Immature natural killer cell (primary cell): ENCODE results near the gene EAF1. TPM values are rescaled to one million over a fixed set of nuclear protein-coding genes. Genes with fewer than 3 reads are reported as not detected.
"Not testable (repeated sequence)": the region's sequence is repeated elsewhere in the genome, so short reads cannot be mapped to it uniquely, and the experiment has no call there.

Experiments used
- DNase-seq, 3 donors: peaks; one replicate each; pipeline ENCODE4 v3.0.0; 2022; ENCODE audit warnings: mixed read lengths in 1 of 3
- H3K27ac Mint-ChIP-seq, 6 donors: one replicate each; pipeline ENCODE4 v1.8.0; 2020; ENCODE audit warnings: mixed read lengths in 6 of 6, mild to moderate bottlenecking in 5 of 6, inconsistent platforms in 4 of 6, moderate library complexity in 3 of 6
- H3K27me3 Mint-ChIP-seq, 3 donors: one replicate each; pipeline ENCODE4 v1.8.0; 2020 to 2021; ENCODE audit warnings: low read depth in 3 of 3, mild to moderate bottlenecking in 3 of 3, mixed read lengths in 3 of 3, moderate library complexity in 3 of 3, inconsistent platforms in 1 of 3
- H3K36me3 Mint-ChIP-seq, 3 donors: one replicate each; pipeline ENCODE4 v1.8.0; 2020; ENCODE audit warnings: mixed read lengths in 3 of 3, inconsistent platforms in 2 of 3, mild to moderate bottlenecking in 2 of 3
- H3K4me1 Mint-ChIP-seq, 2 donors: one replicate each; pipeline ENCODE4 v1.8.0; 2020; ENCODE audit warnings: inconsistent platforms in 2 of 2, mild to moderate bottlenecking in 2 of 2, mixed read lengths in 2 of 2, moderate library complexity in 1 of 2
- H3K4me3 Mint-ChIP-seq, 5 donors: one replicate each; pipeline ENCODE4 v1.8.0; 2020; ENCODE audit warnings: mild to moderate bottlenecking in 5 of 5, mixed read lengths in 5 of 5, inconsistent platforms in 3 of 5, moderate library complexity in 3 of 5
- H3K9me3 Mint-ChIP-seq, 6 donors: one replicate each; pipeline ENCODE4 v1.8.0; 2020; ENCODE audit warnings: mild to moderate bottlenecking in 6 of 6, mixed read lengths in 6 of 6, inconsistent platforms in 4 of 6, moderate library complexity in 3 of 6
- polyA plus RNA-seq, 3 donors: library from polyadenylated mRNA; unstranded; fragments of 300-500 nt; fragmentation: Illumina TruSeq; gene quantifications; one replicate each; pipeline ENCODE4 v1.2.3, GENCODE V29; 2021

EAF1 gene
- polyA plus RNA-seq = 10 to 100 TPM; 14.4 to 24.0 (median 14.6) TPM

GRCh38 chr3:15427182-15427880 lies at the start of gene EAF1, which contains the start of gene METTL6:
Gene EAF1, plus strand, starts transcription at chr3:15427598. Its CDS starts 182 bp downstream, at chr3:15427780.
Gene METTL6, minus strand, starts transcription at chr3:15427544. Its CDS starts 1,033 bp downstream, at chr3:15426511.
- no peaks in the 10 kb centered on the region for H3K9me3 Mint-ChIP-seq
- DNase-seq = peak; percentile 81 to 84 (median 83)
- peak within 1 kb of the TSS; percentile 96 to 99 (median 98) for H3K4me3 Mint-ChIP-seq
- H3K4me1 Mint-ChIP-seq = peaks cover 60 to 78% of the 10 kb centered on the region in 2 donors
- peaks cover 0 to 15% (median 13%) of the 10 kb centered on the region in 3 donors for H3K36me3 Mint-ChIP-seq
- H3K27ac Mint-ChIP-seq = peak within 1 kb of the TSS; percentile 89 to 98 (median 96)
- H3K27me3 Mint-ChIP-seq = peaks cover 2 to 12% (median 6%) of the 10 kb centered on the region in 3 donors

- peak; percentile 93 to 95 (median 95) for DNase-seq
- no peaks in the 10 kb centered on the region for H3K9me3 Mint-ChIP-seq
- peaks cover 0 to 3% (median 1%) of the 10 kb centered on the region in 3 donors for H3K27me3 Mint-ChIP-seq
- peak overlapping the region; percentile 89 to 96 (median 95) for H3K27ac Mint-ChIP-seq
- H3K4me3 Mint-ChIP-seq = peak overlapping the region in 3 of 5 donors; percentile 2 to 31 (median 10)
- H3K4me1 Mint-ChIP-seq = peaks cover 8 to 10% of the 10 kb centered on the region in 2 donors
- H3K36me3 Mint-ChIP-seq = no peaks in the 10 kb centered on the region
Measured at GRCh38 chr3:15377961-15378791, 49.2 kb upstream of the EAF1 start.

- no peak for DNase-seq
Measured at GRCh38 chr3:15380980-15381890, 46.2 kb upstream of the EAF1 start.

GRCh38 chr3:15382405-15382923 lies 44.9 kb upstream of the EAF1 start:
- peaks cover 0 to 1% (median 0%) of the 10 kb centered on the region in 6 donors for H3K9me3 Mint-ChIP-seq
- H3K36me3 Mint-ChIP-seq = peaks cover 0 to 2% (median 0%) of the 10 kb centered on the region in 3 donors
- H3K4me3 Mint-ChIP-seq = no peak overlapping the region
- DNase-seq = no peak
- H3K27ac Mint-ChIP-seq = no peak overlapping the region
- H3K4me1 Mint-ChIP-seq = peaks cover 8 to 10% of the 10 kb centered on the region in 2 donors
- peaks cover 0 to 1% (median 1%) of the 10 kb centered on the region in 3 donors for H3K27me3 Mint-ChIP-seq

More at GRCh38 chr3:15380980-15381890, 46.2 kb upstream of the EAF1 start:
- Mint-ChIP-seq H3K4me1 (peaks cover 8 to 10% of the 10 kb centered on the region in 2 donors), H3K27ac (no peak overlapping the region), H3K36me3 (no peaks in the 10 kb centered on the region), H3K27me3 (peaks cover 0 to 1% (median 1%) of the 10 kb centered on the region in 3 donors), H3K4me3 (no peak overlapping the region), H3K9me3 (peaks cover 0 to 1% (median 0%) of the 10 kb centered on the region in 6 donors)

GRCh38 chr3:15384510-15385237 lies 42.7 kb upstream of the EAF1 start:
- Mint-ChIP-seq H3K27ac (no peak overlapping the region), H3K27me3 (no peaks in the 10 kb centered on the region), H3K36me3 (peaks cover 0 to 5% (median 0%) of the 10 kb centered on the region in 3 donors), H3K4me1 (no peaks in the 10 kb centered on the region), H3K9me3 (peaks cover 0 to 1% (median 0%) of the 10 kb centered on the region in 6 donors), H3K4me3 (no peak overlapping the region)
- DNase-seq = no peak

- not testable (repeated sequence) for H3K36me3 Mint-ChIP-seq, H3K9me3 Mint-ChIP-seq, DNase-seq, H3K27me3 Mint-ChIP-seq, H3K4me1 Mint-ChIP-seq, H3K4me3 Mint-ChIP-seq, H3K27ac Mint-ChIP-seq
Measured at GRCh38 chr3:15385238-15385695, 42.1 kb upstream of the EAF1 start.

- no peak for DNase-seq
- H3K36me3 Mint-ChIP-seq = peaks cover 0 to 5% (median under 1%) of the 10 kb centered on the region in 3 donors
- peaks cover 0 to 1% (median 0%) of the 10 kb centered on the region in 6 donors for H3K9me3 Mint-ChIP-seq
- no peaks in the 10 kb centered on the region for H3K4me1 Mint-ChIP-seq
- no peak overlapping the region for H3K27ac Mint-ChIP-seq
- H3K27me3 Mint-ChIP-seq = no peaks in the 10 kb centered on the region
- no peak overlapping the region for H3K4me3 Mint-ChIP-seq
Measured at GRCh38 chr3:15385901-15386653, 41.3 kb upstream of the EAF1 start.

- DNase-seq, H3K4me1 Mint-ChIP-seq, H3K27ac Mint-ChIP-seq, H3K36me3 Mint-ChIP-seq, H3K27me3 Mint-ChIP-seq, H3K9me3 Mint-ChIP-seq, H3K4me3 Mint-ChIP-seq: not testable (repeated sequence)
Measured at GRCh38 chr3:15386654-15386955, 40.8 kb upstream of the EAF1 start.

GRCh38 chr3:15387171-15387581 lies 40.2 kb upstream of the EAF1 start:
- H3K4me3 Mint-ChIP-seq = no peak overlapping the region
- H3K36me3 Mint-ChIP-seq = peaks cover 0 to 5% (median 3%) of the 10 kb centered on the region in 3 donors
- no peaks in the 10 kb centered on the region for H3K4me1 Mint-ChIP-seq

GRCh38 chr3:15387735-15388134 lies 39.7 kb upstream of the EAF1 start:
- Mint-ChIP-seq H3K36me3 (peaks cover 0 to 5% (median 3%) of the 10 kb centered on the region in 3 donors), H3K4me3 (no peak overlapping the region), H3K9me3 (peaks cover 0 to 1% (median 0%) of the 10 kb centered on the region in 6 donors), H3K27me3 (no peaks in the 10 kb centered on the region), H3K4me1 (no peaks in the 10 kb centered on the region), H3K27ac (no peak overlapping the region)
- no peak for DNase-seq

More at GRCh38 chr3:15387171-15387581, 40.2 kb upstream of the EAF1 start:
- Mint-ChIP-seq H3K9me3 (peaks cover 0 to 1% (median 0%) of the 10 kb centered on the region in 6 donors), H3K27ac (no peak overlapping the region), H3K27me3 (no peaks in the 10 kb centered on the region)
- DNase-seq = no peak

GRCh38 chr3:15388335-15388734 lies 39.1 kb upstream of the EAF1 start:
- not testable (repeated sequence) for H3K9me3 Mint-ChIP-seq, H3K4me1 Mint-ChIP-seq, H3K4me3 Mint-ChIP-seq, H3K36me3 Mint-ChIP-seq, DNase-seq, H3K27me3 Mint-ChIP-seq, H3K27ac Mint-ChIP-seq

GRCh38 chr3:15390460-15390859 lies 36.9 kb upstream of the EAF1 start:
- H3K9me3 Mint-ChIP-seq = no peaks in the 10 kb centered on the region
- no peaks in the 10 kb centered on the region for H3K27me3 Mint-ChIP-seq
- H3K4me1 Mint-ChIP-seq = no peaks in the 10 kb centered on the region
- peaks cover 0 to 7% (median 5%) of the 10 kb centered on the region in 3 donors for H3K36me3 Mint-ChIP-seq
- no peak overlapping the region for H3K4me3 Mint-ChIP-seq
- DNase-seq = no peak
- no peak overlapping the region for H3K27ac Mint-ChIP-seq
